ENCODE measurements around the gene FNDC3B. TPM values are rescaled to one million over a fixed set of nuclear protein-coding genes. Genes with fewer than 3 reads are reported as not detected.
"Not testable (repeated sequence)": the region's sequence is repeated elsewhere in the genome, so short reads cannot be mapped to it uniquely, and the experiment has no call there.

Gene FNDC3B
- total RNA-seq, 4 donors from 2014 or later, result 49.7 to 188 (median 165) TPM

DNA sequence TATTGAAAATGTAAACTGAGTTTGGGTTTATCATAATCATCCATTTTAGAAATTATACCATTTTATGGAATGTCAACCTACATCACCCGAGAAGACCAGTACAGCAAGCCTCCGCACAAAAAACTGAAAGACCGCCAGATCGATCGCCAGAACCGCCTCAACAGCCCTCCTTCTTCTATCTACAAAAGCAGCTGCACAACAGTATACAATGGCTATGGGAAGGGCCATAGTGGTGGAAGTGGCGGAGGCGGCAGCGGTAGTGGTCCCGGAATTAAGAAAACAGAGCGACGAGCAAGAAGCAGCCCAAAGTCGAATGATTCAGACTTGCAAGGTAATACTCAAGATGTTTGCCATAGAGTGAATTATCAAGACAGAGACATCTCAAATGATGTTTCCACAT is 211.8 kb downstream of the FNDC3B start:
- intact Hi-C loops (cut with DNase I; ENCODE audit: low total_unique reads), result no loop called here
- no peak for TF ChIP-seq POLR2A (IDR thresholded peaks at IDR 0.05)
- TF ChIP-seq, protein P1, sequence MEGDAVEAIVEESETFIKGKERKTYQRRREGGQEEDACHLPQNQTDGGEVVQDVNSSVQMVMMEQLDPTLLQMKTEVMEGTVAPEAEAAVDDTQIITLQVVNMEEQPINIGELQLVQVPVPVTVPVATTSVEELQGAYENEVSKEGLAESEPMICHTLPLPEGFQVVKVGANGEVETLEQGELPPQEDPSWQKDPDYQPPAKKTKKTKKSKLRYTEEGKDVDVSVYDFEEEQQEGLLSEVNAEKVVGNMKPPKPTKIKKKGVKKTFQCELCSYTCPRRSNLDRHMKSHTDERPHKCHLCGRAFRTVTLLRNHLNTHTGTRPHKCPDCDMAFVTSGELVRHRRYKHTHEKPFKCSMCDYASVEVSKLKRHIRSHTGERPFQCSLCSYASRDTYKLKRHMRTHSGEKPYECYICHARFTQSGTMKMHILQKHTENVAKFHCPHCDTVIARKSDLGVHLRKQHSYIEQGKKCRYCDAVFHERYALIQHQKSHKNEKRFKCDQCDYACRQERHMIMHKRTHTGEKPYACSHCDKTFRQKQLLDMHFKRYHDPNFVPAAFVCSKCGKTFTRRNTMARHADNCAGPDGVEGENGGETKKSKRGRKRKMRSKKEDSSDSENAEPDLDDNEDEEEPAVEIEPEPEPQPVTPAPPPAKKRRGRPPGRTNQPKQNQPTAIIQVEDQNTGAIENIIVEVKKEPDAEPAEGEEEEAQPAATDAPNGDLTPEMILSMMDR (IDR thresholded peaks at IDR 0.05), result no peak
- H3K4me3 ChIP-seq, result no peak overlapping the region

DNA sequence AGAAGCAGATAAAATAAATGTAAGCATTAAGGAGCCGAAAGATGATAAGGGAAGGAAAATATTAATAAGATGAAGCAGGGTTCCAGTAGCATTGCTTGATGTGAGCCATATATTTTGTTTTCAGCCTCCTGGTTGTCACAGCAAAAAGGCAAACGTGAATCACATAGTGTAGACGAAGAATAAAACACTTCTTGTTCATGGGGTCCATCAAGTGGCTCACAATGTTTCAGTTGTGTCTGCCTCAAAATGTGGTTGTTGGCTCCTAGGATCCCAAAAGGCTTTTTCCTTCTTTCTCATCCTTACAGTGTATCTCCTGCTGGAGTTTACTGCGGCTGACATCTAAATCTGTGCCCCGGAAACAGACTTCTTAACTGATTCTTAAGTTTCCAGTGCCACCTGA is 213.8 kb downstream of the FNDC3B start:
- no peak overlapping the region for H3K27ac ChIP-seq
- no peak for DNase-seq
- no peaks in the 10 kb centered on the region for H3K9me3 ChIP-seq
- no peaks in the 10 kb centered on the region for H3K36me3 ChIP-seq
- intact Hi-C loops (cut with DNase I; ENCODE audit: low total_unique reads), result no loop called here
- H3K27me3 ChIP-seq, result no peaks in the 10 kb centered on the region
- no peak overlapping the region for H3K4me3 ChIP-seq
- H3K4me1 ChIP-seq, result peaks cover 0 to 3% of the 10 kb centered on the region in 2 donors
- no peak for TF ChIP-seq POLR2A (IDR thresholded peaks at IDR 0.05)
- TF ChIP-seq, protein P1 (IDR thresholded peaks at IDR 0.05), result no peak

More for the DNA sequence above, 211.8 kb downstream of the FNDC3B start:
- no peak for DNase-seq
- H3K27ac ChIP-seq, result no peak overlapping the region
- H3K36me3 ChIP-seq, result no peaks in the 10 kb centered on the region
- H3K27me3 ChIP-seq, result no peaks in the 10 kb centered on the region
- peaks cover 0 to 3% of the 10 kb centered on the region in 2 donors for H3K4me1 ChIP-seq
- H3K9me3 ChIP-seq, result no peaks in the 10 kb centered on the region

DNA sequence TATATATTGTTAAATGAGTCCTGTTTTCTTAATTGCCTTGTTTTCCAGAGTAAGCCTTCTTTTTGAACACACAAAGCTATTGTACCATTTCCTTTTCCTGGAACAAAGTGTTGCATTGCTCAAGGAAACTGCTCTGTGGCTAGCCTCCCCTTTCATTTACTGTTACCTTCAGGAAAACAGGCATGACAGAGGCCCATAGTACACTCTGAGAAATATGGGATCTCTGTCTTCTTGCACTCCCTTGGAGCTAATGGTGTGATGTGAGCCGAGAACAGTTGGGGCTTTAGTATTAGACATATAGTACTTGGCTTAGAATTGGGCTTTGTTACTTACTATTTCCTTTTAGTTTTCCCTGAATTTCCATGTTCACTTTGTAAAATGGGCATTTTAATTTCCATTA is 215.2 kb downstream of the FNDC3B start:
- H3K27me3 ChIP-seq, result no peaks in the 10 kb centered on the region
- peaks cover 0 to under 1% of the 10 kb centered on the region in 2 donors for H3K4me1 ChIP-seq
- H3K9me3 ChIP-seq, result no peaks in the 10 kb centered on the region
- no peak for DNase-seq
- intact Hi-C loops (cut with DNase I; ENCODE audit: low total_unique reads), result no loop called here
- TF ChIP-seq, protein P1 (IDR thresholded peaks at IDR 0.05), result no peak
- no peak for TF ChIP-seq POLR2A (IDR thresholded peaks at IDR 0.05)
- H3K36me3 ChIP-seq, result no peaks in the 10 kb centered on the region
- peak overlapping the region; percentile 83 to 85 for H3K27ac ChIP-seq
- no peak overlapping the region for H3K4me3 ChIP-seq

DNA sequence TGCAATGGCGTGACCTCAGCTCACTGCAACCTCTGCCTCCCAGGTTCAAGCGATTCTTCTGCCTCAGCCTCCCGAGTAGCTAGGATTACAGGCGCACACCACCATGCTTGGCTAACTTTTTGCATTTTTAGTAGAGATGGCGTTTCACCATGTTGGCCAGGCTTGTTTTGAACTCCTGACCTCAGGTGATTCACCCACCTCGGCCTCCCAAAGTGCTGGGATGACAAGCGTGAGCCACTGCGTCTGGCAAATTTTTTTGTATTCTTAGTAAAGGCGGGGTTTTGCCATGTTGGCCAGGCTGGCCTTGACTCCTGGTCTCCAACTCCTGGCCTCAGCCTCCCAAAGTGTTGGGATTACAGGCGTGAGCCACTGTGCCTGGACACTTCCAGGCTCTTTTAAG is 215.9 kb downstream of the FNDC3B start:
- intact Hi-C loops (cut with DNase I; ENCODE audit: low total_unique reads); H3K27me3 ChIP-seq; DNase-seq; H3K4me3 ChIP-seq; H3K4me1 ChIP-seq; H3K36me3 ChIP-seq; H3K9me3 ChIP-seq: not testable (repeated sequence)
- peak overlapping the region; percentile 83 to 85 for H3K27ac ChIP-seq

DNA sequence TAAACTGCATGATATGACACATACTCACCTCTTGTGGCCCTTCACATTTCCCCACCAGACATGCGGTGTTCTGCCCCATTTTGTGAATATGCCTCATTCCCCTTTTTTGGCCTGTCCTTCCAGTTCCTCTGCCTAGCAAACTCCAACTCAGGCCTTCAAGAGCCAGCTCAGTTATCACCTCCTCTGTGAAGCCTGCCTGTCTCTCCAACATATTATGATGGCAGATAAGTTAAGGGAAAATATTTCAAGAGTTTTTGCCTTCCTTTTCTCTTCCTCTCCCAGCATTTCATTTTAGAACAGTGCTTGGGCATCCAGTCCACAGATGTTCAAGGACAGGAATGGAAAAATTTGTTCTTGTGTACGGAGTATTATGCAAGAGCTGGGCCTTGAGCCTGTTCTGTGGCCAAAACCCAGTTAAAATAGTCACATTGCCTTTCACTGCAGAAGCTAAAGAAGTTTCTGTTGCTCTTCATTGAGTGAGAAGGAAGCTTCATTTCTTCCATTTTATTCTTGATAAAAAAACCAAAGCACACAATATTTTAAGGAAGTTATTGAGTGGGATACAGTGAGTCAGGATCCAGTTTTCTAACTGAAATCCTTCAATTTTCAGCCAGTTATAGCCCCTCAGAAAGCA is 216.8 kb downstream of the FNDC3B start:
- TF ChIP-seq, protein P1 (IDR thresholded peaks at IDR 0.05), result no peak
- TF ChIP-seq POLR2A (IDR thresholded peaks at IDR 0.05), result no peak
- intact Hi-C loops (cut with DNase I; ENCODE audit: low total_unique reads), result no loop called here

More for the DNA sequence above, 216.8 kb downstream of the FNDC3B start:
- Histone ChIP-seq H3K27ac (peak overlapping the region; percentile 83 to 85), H3K27me3 (no peaks in the 10 kb centered on the region), H3K4me1 (peaks cover 0 to 10% of the 10 kb centered on the region in 2 donors), H3K4me3 (no peak overlapping the region), H3K9me3 (no peaks in the 10 kb centered on the region), H3K36me3 (no peaks in the 10 kb centered on the region)
- peak; percentile 65 to 71 for DNase-seq
